WI38 (cell line): ENCODE data around the gene ZNF593.

Experiments
- H3K4me3 ChIP-seq: 2 replicates; pipeline ENCODE4 v1.5.1; 2011; ENCODE audit warnings: low read depth, mild to moderate bottlenecking, control low read depth, low read length
- TF ChIP-seq, protein P1 (sequence below): IDR thresholded peaks from 2 replicates; pipeline ENCODE4 v1.5.1; 2012; ENCODE audit warnings: low read depth, mild to moderate bottlenecking, control low read depth, low read length

The ZNF593 gene

DNA sequence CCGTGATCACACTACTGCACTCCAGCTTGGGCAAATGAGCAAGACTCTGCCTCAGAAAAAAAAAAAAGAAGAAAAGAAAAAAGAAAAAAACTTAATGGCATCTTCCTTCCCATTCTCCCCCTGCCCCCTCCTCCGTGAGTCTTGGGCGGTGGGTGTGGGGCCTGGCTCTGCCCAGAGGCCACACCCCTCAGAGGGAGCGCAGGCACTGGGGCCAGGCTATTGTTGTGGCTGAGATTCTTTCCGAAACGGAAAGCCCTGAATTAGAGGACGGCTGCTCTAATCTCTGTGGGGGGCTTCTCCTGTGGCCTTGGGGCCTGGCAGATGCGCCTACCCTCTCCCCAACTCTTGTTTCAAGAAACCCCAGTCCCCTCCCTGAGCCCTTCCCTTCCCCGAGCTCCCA, 15.0 kb upstream of the ZNF593 start:
- no peak overlapping the region for H3K4me3 ChIP-seq
- TF ChIP-seq, protein P1, sequence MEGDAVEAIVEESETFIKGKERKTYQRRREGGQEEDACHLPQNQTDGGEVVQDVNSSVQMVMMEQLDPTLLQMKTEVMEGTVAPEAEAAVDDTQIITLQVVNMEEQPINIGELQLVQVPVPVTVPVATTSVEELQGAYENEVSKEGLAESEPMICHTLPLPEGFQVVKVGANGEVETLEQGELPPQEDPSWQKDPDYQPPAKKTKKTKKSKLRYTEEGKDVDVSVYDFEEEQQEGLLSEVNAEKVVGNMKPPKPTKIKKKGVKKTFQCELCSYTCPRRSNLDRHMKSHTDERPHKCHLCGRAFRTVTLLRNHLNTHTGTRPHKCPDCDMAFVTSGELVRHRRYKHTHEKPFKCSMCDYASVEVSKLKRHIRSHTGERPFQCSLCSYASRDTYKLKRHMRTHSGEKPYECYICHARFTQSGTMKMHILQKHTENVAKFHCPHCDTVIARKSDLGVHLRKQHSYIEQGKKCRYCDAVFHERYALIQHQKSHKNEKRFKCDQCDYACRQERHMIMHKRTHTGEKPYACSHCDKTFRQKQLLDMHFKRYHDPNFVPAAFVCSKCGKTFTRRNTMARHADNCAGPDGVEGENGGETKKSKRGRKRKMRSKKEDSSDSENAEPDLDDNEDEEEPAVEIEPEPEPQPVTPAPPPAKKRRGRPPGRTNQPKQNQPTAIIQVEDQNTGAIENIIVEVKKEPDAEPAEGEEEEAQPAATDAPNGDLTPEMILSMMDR: no peak

DNA sequence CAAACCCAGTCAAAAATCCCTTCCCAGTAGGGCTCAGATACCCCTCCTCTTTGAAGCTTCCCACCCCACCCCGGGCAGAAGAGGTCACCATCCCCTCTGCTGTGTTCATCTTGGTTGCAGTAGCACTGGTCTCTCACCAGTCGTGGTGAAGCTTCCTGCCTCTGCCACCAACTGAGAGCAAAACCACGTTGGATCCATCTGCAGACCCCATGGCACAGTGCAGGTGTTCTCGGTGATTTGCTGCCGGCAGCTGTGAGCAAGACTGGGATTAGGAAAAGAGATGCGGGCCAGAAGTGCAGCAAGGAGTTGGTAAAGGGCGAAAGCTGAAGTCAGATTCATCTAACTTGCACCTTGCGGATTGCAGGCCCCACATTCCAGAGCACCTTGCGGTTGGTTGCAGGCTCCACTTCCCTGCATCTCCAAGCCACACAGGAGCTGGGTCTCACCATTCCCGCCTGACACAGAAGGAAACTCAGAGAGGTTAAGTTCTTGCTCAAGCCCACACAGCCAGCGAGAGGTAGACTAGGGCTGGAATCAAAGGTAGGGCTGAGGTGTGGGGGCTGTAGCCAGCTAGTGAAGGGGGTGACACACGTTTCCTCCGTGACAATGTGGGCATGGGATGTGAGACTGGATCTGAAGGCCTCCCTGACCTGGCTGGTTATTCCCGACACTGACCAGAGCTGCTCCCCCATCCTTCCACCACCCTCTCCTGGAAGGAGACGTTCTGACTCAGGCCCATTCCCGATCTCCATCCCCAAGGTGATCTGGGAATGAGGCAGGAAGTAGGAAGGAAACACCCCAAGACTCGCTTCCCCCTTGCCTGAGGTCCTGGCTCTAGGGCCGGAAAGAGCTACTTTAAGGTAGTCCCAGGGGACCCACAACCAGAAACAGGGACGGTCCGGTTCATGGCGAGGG, 14.1 kb upstream of the ZNF593 start:
- H3K4me3 ChIP-seq: no peak overlapping the region
- TF ChIP-seq, protein P1: no peak

DNA sequence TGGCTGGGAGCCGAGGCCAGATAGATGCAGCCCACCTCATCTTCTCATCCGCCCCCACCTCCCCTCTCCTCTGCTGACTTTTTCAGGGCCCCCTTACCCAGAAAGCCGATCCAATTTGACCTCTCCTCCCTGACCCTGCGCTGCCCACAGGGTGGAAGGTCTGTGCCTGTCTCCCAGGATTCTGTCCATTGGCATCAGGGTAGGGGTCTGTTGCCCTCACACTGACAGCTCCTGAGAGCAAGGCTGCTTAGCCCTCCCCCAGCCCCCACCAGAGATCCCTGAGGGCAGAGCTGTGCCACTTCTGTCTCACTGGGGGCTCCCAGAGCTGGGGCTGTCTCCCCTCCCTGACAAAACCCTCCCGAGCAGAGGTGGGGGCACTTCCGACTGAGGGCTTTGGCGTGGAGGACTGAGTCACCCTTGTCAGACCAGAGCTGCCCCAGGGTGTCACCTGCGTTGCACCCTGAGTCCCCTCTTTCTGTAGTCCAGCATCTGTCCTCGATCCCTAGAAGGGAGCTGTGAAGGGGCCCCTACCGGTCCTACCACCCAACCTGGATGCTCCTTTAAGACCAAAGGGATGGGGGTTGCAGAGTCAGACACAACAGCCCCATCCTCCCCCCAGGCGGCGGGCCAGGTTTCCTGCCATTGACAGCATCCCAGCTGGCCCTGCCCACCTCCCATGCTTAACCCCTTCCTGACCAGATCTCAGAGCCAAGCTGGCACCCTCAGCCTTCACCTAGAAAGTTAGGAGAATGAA, 13.2 kb upstream of the ZNF593 start:
- H3K4me3 ChIP-seq: no peak overlapping the region

DNA sequence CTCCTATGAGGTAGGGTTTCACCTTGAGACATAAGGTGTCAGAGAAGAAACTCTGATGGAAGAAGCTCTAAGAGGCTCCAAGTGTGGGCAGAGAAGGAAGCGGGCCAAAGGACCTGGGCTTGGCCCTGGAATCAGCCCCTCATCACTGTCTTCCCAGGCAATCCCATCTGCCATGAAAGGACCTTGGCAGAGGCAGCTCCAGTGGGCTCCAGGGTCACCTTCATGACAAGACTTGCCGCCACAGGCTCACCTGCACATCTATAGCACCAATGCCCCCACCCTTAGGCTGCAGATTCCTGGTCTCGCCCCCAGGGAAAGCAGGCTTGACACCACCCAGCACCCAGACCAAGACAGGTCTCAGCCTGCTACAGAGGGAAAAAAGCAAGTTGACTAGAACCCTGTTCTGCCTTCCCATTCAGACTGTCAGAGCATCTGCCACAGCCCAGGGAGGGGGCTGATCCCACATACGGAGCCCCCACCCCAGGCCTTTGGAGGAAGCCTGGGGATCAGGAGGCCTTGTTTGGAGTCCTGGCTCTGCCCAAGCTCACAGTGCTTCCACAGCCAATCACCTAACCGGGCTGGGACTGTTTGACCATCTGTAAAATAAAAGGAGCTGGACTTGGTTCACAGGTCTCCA, 11.3 kb upstream of the ZNF593 start:
- H3K4me3 ChIP-seq: no peak overlapping the region
- TF ChIP-seq, protein P1: no peak

More for the DNA sequence above, 13.2 kb upstream of the ZNF593 start:
- TF ChIP-seq, protein P1: no peak

DNA sequence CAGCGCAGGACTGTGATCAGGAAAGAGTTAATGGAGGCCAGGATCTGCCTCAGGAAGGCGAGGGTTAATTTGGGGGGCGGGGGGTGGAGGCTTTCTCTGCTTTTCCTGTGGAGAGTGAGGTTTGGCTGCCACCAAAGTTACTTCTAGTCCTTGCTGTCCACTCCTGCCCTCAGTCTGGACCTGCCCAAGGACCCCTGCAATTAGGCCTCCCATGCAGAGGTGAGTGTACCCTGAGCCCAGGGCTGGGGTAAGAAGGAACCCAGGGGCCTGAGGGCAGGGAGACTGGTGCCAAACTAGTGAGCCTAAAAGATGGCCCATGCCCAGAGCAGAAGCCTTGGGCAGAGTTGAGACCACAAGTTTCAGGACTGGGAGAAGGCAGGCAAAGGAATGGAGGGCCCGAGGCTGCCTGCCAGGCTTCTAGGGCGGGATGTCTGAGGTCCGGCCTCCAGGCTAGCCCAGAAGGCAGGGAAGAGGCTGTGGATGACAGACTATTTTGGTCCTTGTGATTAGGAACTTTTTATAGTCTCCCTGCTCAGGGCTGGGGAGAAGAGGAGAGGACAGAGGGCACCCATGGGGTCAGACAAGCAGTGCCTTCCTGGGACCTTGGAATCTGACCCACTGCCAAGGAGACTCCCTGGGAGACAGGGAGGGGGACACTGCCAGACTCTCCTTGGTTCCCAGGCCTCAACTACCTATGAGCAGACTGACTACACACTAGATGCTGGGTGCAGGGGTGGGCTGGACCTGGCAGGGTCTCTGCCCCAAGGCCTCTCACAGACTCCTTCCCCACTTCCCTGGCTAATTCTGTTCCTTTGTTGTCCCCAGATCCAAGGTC, 10.6 kb upstream of the ZNF593 start, which contains the start of gene FAM110D:
Gene FAM110D (plus strand): TSS at position 172 of the 835 bp plus-strand sequence. CDS start 2,213 bp downstream, outside the sequence.
- TF ChIP-seq, protein P1: no peak
- H3K4me3 ChIP-seq: no peak within 1 kb of the TSS

DNA sequence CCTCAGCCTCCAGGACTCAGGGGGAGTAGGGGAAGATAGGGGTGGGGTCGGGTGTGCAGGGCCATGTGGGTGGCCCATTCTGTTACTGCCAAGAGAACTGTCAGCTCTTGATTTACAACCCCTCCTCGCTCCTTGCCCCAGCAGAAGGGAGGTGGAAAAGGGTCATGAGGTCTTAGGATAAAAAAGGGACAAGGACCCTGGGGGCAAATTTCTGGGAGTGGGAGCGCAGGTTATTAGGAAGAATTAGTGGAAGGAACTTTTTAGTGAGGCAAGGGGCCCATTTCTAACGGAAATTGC, 10.0 kb upstream of the ZNF593 start:
- no peak overlapping the region for H3K4me3 ChIP-seq
- TF ChIP-seq, protein P1: no peak
